H1 (cell line): ENCODE data around the gene SLC4A7. TPM values are rescaled to one million over a fixed set of nuclear protein-coding genes. Genes with fewer than 3 reads are reported as not detected.

Source experiments
- E2F6 ChIP-seq: IDR thresholded peaks from 2 replicates; pipeline ENCODE4 v1.6.1; 2012; ENCODE audit warnings: inconsistent platforms
- POU5F1 ChIP-seq: IDR thresholded peaks from 2 replicates; pipeline ENCODE4 v1.6.1; 2011; ENCODE audit warnings: low read depth, mild to moderate bottlenecking, low read length, moderate library complexity
- SIN3A ChIP-seq, 2 experiments: IDR thresholded peaks in 1 of 2; conservative IDR thresholded peaks in 1 of 2; 2 replicates each; pipeline ENCODE4 v1.6.1; 2011 to 2012; ENCODE audit warnings: low read length in 2 of 2, improper control_type of control experiment in 1 of 2, low read depth in 1 of 2, mild to moderate bottlenecking in 1 of 2
- ZNF274 ChIP-seq: IDR thresholded peaks from 2 replicates; pipeline ENCODE4 v1.7.0; 2012; ENCODE audit warnings: low read length, borderline replicate concordance; ENCODE audit errors: extremely low read depth
- polyA plus RNA-seq, 7 experiments: library from polyadenylated mRNA; depleted of rRNA in 3 of 7; stranded (reverse) in 5 of 7; unstranded in 2 of 7; fragments of >200 nt in 5 of 7; fragments of 200-250 nt in 2 of 7; gene quantifications; 1 replicate in 5 of 7; 2 replicates in 1 of 7; 4 replicates in 1 of 7; pipeline versions ENCODE4 v1.2.1 to v1.2.3, GENCODE V29; 2011 to 2013; ENCODE audit warnings: missing spikeins in 2 of 7, mixed read lengths in 2 of 7
- small RNA-seq: library from polyadenylated mRNA; stranded (forward); fragments of <200 nt; extraction: miRNeasy Mini kit (QIAGEN cat#:217004); gene quantifications from one replicate; pipeline ENCODE3, GENCODE V24; 2013; ENCODE audit not compliant: insufficient read depth
- total RNA-seq: library from RNA; stranded (reverse); fragmentation: NEBNext Ultra II Directional; extraction: Animal tissue kit (Norgen Biotek cat#: 25700); gene quantifications from 2 replicates; pipeline ENCODE4 v1.2.1, GENCODE V29; 2021

Gene SLC4A7
- total and polyA plus RNA-seq, 2 of the 8 experiments (the other 6 are each of a cell fraction or from before 2014, with no cell fraction given), result 14.9 to 70.5 TPM

DNA sequence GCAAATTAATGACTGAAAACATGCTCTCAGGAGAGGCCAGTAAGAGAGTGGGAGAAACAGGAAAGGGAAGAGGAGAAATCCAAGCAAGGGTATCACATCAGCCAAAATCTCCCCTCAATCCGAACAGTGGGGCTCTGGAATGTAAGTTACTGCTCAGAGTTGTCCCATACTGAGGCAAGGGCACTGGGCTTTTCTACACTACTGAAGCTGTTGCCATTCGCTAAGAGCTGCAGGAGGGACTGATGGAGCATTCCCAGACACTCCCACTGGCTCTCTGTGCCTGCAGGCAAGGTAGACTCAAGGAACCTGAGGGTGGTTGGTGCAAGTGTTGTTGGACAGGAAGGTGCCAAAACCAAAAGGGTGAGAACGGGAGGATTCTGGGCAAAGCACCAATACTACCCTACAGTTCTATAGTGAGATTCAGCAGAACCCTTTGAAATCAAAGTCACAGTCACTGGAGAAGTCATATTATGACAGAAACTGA, 161.1 kb downstream of the SLC4A7 start (continued):
- TF ChIP-seq SIN3A (conservative IDR thresholded peaks at IDR 0.05 in 1 of 2, IDR thresholded peaks at IDR 0.05 in 1 of 2; ENCODE audit: low read depth in 1 of 2, low read length in 2 of 2) (no peak), ZNF274 (no peak), E2F6 (no peak), POU5F1 (no peak)

Small RNA genes within 50 kb of the gene (small RNA-seq; reads per million reads assigned to genes)
- gene AC137675.1 (not detected), gene RNU1-96P (not detected)

Other genes starting within 250 kb of the SLC4A7 start
- 0.50 and 0.84 TPM in 2 replicates for gene NEK10, start 115.0 kb downstream of the SLC4A7 start, total RNA-seq
- 0.18 and 0.24 TPM in 2 replicates for gene NEK10, start 115.0 kb downstream of the SLC4A7 start, polyA plus RNA-seq (2011; rRNA removed)
- 0.47 and 0.50 TPM in 2 replicates for gene EOMES, start 237.9 kb upstream of the SLC4A7 start, total RNA-seq
- 0.09 TPM in 2 replicates for gene EOMES, start 237.9 kb upstream of the SLC4A7 start, polyA plus RNA-seq (2011; rRNA removed)